Loucy (cell line): ENCODE data around the gene ACOT4.

Experiments used
- CTCF ChIP-seq: fragments of 200-600 bp; sonication (generic); conservative IDR thresholded peaks from 2 replicates; pipeline ENCODE4 v1.5.1; 2014; ENCODE audit warnings: mild to moderate bottlenecking, antibody characterized with exemption, low read length
- EZH2phosphoT487 ChIP-seq: fragments of 200-600 bp; IDR thresholded peaks from 2 replicates; pipeline ENCODE4 v1.6.1; 2018; ENCODE audit warnings: antibody characterized with exemption, mild to moderate bottlenecking, moderate library complexity, borderline replicate concordance

- no peak for TF ChIP-seq EZH2phosphoT487
- peak; percentile 84 for TF ChIP-seq CTCF
These were observed 41.7 kb downstream of the ACOT4 start for GRCh38 chr14:73633116-73634010.
